ENCODE results near the gene ZBTB16. TPM values are rescaled to one million over a fixed set of nuclear protein-coding genes. Genes with fewer than 3 reads are reported as not detected.

The ZBTB16 gene
- total RNA-seq, 1 experiment from 2014 or later: not detected

- no peak for DNase-seq (ENCODE audit: low spot score)
Observed at GRCh38 chr11:114277637-114278341, 218.3 kb downstream of the ZBTB16 start.

DNA sequence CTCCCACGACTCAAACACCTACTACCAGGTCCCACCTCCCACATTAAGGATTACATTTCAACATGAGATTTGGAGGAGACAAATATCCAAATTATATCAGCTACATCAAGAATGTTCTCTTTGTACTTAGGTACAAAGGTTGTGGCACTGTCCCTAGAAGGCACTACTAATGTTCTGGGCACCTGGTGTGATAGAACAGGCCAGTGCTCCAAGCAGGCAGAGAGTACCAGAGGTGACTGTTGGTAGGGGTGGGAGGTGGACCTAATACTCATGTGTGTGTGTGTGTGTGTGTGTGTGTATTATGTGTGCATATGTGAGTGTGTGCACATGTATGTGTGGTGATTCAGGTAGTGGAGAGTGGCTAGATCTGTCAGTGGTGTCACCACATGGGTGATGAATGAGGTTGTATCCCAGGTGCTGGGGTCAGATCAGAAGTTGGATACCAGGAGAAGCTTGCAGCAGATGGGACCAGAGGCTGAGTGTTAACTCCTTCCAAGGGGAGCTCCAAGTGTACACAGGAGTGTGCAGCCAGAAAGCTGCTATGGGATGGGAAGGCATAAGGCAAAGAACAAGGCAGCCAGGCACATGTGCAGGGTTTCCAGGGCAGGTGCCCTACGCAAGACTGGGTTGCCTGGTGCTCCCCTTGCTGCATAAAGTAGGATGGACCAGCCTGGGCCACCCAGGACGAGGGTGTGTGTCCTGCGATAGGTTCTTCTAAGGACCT lies 219.0 kb downstream of the ZBTB16 start:
- DNase-seq (ENCODE audit: low spot score): no peak

DNA sequence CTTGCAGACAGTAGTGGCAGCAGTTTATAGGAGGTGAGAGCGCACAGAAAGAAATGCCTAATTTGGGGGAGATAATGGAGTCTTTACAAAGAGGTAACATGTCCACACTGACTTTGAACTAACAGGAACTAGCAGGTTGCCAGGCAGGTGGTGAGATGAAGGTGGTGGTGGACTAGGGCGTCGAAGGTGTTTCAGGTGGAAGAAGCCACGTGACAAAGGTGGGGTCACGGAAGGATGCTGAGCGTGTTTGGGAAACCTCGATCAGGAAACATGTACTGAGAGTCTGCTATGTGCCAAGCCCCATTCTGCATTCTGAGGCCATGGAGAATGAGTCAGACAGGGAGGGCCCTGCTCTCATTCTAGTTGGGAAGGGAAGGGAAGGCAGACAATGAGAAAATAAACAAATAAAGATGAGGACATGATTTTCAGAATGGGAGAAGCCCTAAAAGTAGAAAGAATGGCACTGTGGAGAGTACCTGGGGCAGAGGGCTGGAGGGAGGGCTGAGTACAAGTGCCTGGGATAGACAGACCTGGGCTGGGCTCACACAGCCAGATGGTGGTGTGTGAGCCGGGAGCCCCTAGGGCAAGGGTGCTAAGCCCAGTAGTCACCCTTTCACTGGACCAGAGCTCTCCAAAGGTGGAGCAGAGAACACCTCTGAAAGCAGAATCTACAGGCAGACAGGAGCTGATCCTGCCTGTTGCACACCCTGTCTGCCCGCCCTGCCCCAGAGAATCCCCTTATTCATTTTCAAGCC lies 220.5 kb downstream of the ZBTB16 start:
- no peak for DNase-seq (ENCODE audit: low spot score)

DNA sequence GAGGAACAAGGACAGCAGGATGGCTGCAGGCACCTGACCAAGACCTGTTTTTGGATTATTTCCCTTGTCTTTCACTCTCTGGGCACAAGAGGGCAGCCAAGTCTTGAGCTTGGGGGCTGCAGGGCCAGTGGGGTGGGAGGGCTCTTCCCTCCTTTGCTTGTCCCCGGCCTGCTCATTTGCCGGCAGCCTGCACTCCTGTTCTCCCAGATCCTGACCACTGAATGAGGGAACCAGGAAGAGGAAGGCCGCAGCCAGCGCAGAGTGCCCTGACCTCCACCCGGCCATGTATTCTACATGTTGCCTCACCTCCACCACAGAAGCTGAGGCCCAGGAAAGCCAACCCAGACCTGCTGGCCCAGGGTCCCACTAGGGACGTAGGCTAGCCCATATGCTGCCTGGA lies 221.2 kb downstream of the ZBTB16 start:
- DNase-seq (ENCODE audit: low spot score): peak; percentile 96

- DNase-seq (ENCODE audit: low spot score): no peak
Observed at GRCh38 chr11:114281388-114281956, 222.0 kb downstream of the ZBTB16 start.

GRCh38 chr11:114282488-114282887 lies 223.0 kb downstream of the ZBTB16 start:
- DNase-seq (ENCODE audit: low spot score): no peak

- no peak for DNase-seq (ENCODE audit: low spot score)
Observed at GRCh38 chr11:114283422-114283821, 223.9 kb downstream of the ZBTB16 start.

GRCh38 chr11:114284021-114284420 lies 224.5 kb downstream of the ZBTB16 start:
- DNase-seq (ENCODE audit: low spot score): peak; percentile 57

DNA sequence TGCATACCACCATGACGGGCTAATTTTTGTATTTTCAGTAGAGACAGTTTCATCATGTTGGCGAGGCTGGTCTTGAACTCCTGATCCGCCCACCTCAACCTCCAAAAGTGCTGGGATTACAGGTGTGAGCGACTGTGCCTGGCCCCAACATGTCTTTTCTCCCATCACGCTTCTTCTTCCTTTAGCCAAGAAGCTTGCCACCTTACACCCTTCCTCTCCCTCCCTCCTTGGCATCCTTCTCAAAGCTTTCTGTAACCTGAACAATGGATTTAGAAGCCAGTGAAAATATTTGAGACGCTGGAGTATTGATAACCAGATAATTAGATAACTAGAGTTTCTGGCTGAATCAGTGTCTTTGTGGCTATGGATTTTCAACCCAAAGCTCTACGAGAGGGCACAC lies 225.4 kb downstream of the ZBTB16 start:
- DNase-seq (ENCODE audit: low spot score): no peak

DNA sequence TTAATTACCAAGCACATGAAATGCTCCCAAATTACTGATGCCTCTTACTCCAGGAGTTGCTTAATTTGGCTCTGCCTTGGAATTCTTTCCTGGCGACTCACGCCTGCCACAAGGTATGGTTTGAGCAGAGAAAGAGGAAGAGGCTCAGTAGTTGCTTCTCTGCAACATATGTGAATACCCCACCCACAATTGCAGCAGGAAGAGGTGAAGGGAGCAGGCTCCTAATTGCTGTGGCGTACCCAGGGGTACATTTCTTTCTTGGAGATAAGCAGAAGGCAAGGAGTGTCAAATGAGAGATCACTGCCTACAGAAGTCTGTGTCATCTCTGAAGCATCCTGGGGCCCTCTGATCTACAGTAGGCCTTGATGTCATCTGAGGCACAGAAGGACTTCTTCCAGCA lies 226.1 kb downstream of the ZBTB16 start:
- peak; percentile 54 for DNase-seq (ENCODE audit: low spot score)

DNA sequence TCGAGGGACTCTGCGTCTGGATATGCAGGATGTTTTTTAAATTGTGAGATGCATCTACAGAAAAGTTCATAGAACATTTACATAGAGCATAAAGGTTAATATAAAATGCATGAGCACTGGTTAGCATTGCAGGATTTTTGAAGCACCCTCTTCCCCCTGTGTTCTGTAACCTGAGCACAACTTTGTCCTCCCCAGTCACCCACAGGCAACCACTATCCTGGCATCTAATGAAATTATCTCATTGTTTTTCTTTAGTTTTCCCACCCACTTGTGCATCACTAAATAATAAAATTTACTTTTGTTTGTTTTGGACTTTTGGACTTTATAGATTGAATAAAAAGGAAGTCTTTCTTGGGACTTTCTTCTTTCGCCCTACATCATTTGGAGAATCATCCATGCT lies 226.7 kb downstream of the ZBTB16 start:
- DNase-seq (ENCODE audit: low spot score): no peak

- DNase-seq (ENCODE audit: low spot score): no peak
Observed at GRCh38 chr11:114287154-114287553, 227.6 kb downstream of the ZBTB16 start.

DNA sequence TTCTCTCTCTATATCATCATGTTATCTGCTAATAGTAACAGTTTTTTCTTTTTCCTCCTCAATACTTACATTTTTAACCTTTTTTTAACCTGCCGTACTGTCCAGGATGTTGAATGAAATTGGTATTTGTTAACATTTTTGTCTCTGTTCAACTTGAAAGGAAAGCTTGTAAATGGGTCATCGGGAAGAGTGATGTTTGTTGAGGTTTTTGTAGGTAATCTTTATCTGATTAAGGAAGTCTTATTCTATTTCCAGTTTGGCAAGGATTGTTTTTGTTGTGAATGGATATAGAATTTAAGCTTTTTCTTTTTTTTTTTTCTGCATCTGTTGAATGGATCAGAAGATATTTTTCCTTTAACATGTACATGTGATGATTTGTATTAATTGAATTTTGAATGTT lies 228.6 kb downstream of the ZBTB16 start:
- peak; percentile 56 for DNase-seq (ENCODE audit: low spot score)

DNA sequence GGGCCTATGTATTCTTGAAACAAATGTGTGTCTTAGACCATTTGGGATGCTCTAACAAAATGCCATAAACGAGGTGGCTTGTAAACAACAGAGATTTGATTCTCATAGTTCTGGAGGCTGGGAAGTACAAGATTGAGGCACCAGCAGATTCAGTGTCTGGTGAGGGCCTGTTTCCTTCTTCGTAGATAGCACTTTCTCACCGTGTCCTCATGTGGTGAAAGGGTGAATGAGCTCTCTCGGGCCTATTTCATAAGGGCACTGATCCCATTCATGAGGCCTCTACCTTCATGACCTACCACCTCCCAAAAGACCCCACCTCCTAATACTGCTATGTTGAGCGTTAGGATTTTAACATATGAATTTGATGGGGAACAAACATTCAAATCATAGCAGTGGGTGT lies 230.3 kb downstream of the ZBTB16 start:
- DNase-seq (ENCODE audit: low spot score): no peak

GRCh38 chr11:114290503-114291235 lies 231.2 kb downstream of the ZBTB16 start:
- no peak for DNase-seq (ENCODE audit: low spot score)

GRCh38 chr11:114291381-114291780 lies 231.9 kb downstream of the ZBTB16 start:
- no peak for DNase-seq (ENCODE audit: low spot score)

DNA sequence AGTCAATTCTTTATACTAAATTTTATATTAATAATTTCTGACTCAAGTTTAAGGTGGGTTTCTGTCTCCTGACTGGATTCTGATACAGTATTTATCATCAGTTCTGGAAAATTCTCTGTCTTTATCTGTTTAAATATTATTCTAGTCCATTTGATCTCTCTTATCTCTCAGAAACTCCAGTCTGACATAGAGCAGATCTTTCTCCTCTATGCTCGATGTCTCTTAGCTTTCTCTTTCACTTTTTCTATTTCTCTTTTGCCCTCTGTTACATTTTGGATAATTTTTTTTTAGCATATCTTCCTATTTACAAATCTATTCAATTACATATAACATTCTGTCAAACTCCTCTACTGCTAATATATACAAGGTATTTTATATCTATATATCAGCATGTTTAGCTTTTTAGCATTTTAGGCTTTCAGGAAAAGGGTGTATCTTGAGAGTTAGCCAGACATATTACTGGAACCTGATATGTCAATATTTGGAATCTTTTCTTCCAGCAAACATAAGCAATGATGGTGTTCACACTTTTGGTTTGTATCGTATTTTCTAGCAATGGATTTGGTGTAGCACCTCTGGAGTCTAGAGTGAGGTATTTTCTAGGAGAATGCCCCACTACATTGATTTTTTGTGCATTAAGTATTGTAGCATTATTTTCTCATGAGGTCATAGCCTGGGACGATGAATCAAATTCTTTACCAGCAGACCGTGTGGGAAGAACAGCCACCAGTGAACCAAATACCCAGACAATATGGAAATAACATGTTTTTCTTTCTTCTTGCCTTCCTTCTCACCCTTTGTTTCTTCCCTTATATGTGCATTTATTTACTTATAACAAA lies 232.6 kb downstream of the ZBTB16 start:
- no peak for DNase-seq (ENCODE audit: low spot score)

DNA sequence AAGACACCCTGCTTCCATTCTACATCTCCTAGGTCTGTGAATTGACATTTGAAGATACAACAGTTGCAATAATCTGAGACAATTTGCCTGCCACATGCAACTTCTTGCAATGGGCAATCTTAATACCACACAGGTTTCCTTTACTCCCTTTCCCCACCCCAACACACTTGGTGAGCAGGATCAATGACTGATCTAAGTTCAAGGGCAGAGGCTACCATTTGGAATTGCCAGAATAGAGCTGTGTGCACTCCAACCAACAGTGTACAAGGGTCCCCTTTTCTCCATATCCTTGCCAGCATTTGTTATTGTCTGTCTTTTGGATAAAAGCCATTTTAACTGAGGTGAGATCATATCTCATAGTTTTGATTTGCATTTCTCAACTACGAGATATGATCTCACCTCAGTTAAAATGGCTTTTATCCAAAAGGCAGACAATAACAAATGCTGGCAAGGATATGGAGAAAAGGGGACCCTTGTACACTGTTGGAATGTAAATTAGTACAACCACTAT lies 233.7 kb downstream of the ZBTB16 start:
- DNase-seq (ENCODE audit: low spot score): peak; percentile 30

- peak; percentile 80 for DNase-seq (ENCODE audit: low spot score)
Observed at GRCh38 chr11:114295676-114296604, 236.4 kb downstream of the ZBTB16 start, which contains the start of gene NNMT. Gene NNMT (plus strand): TSS chr11:114296399. CDS start chr11:114296557, 158 bp downstream.

Data from HT-29 (cell line).